ENCODE data around the gene LOXL1. TPM values are rescaled to one million over a fixed set of nuclear protein-coding genes. Genes with fewer than 3 reads are reported as not detected.

Gene LOXL1
- total and polyA plus RNA-seq, 10 of the 15 experiments (the other 5 are each of a cell fraction or from before 2014, with no cell fraction given), result 0.07 to 0.15 TPM; not detected in 8

DNA sequence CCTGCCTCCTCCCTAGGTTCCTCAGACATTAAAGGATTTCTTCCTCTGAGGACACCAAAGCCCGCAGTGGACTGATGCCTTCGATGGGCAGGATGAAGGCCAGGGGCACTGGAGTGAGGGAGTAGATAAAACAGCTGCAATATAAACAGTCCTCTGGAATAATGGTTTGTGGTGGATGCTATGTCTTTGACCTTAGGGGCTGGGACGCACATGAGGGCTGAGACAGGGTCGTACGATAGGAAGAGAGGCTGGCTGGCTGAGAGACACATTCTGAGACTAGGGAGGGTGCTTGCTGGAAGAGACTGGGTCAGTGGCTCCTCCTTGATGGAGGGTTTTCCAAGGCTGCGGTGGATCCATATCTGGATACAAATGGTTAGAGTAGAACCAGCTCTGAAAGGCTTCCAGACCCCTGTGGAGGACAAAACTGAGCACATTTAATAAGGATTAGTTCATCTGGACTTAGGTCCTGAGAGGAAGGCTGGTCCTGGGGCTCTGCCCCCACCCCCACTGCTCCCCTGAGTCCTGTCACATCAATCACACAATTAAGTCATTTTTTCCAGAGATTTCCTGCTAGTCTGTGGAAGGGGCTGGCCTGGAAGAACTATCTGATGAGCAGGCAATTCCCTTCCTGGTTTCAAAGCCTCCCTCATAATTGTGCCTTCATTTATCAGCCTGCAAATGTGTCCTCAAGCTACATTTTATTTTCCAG is 37.1 kb upstream of the LOXL1 start:
- FAIRE-seq, result no peak
- DNase-seq (ENCODE audit: low read depth, low spot score), result no peak
- no peak for ATAC-seq
- Histone ChIP-seq H3K9me3 (replicated peaks; ENCODE audit: control insufficient read depth, insufficient read depth, low read length) (no peaks in the 10 kb centered on the region; the same call in 2 of the 3 replicates), H2AFZ (ENCODE audit: control insufficient read depth, low read depth, low read length) (no peak overlapping the region), H3K4me1 (ENCODE audit: control insufficient read depth, insufficient read depth, low read length) (no peaks in the 10 kb centered on the region), H3K79me2 (ENCODE audit: control insufficient read depth, insufficient read depth, low read length) (no peaks in the 10 kb centered on the region), H3K4me3 (no peak overlapping the region), H3K4me2 (ENCODE audit: control insufficient read depth, insufficient read depth) (no peak overlapping the region), H3K27me3 (replicated peaks in 1 of 2; ENCODE audit: control insufficient read depth in 2 of 2, insufficient read depth in 2 of 2, low read length in 1 of 2) (no peaks in the 10 kb centered on the region; a peak in 1 of 4 replicates), H4K20me1 (ENCODE audit: control insufficient read depth, insufficient read depth) (no peaks in the 10 kb centered on the region), H3K9ac (ENCODE audit: control insufficient read depth, insufficient read depth, low read length) (no peak overlapping the region), H3K36me3 (ENCODE audit: control insufficient read depth in 2 of 2, insufficient read depth in 2 of 2, low read length in 1 of 2) (no peaks in the 10 kb centered on the region), H3K27ac (ENCODE audit: control insufficient read depth, insufficient read depth) (no peak overlapping the region)
- ChIA-PET CTCF (interaction anchor here (2.0 kb wide), 1 partner anchor 18 kb away, joined by 6 read pairs; no protein-coding TSS in a partner anchor), SMC1A (ENCODE audit: uncharacterized antibody, unreplicated experiment) (no interaction called here), RAD21 (ENCODE audit: unreplicated experiment) (no interaction called here), POLR2A (no interaction called here)
- intact Hi-C loops (cut with micrococcal nuclease; ENCODE audit: unreplicated experiment), result no loop called here
- no TSS peak for BruUV-seq (replicated peaks)
- 2% methylated on average over 6 of the region's 6 CpGs for WGBS (ENCODE audit: insufficient coverage, insufficient replicate concordance, low lambda C conversion rate, missing lambda C conversion rate)
- TF ChIP-seq HCFC1 (IDR thresholded peaks at IDR 0.05; ENCODE audit: low read length) (no peak), CHD4 (IDR thresholded peaks at IDR 0.05) (no peak), MEF2A (IDR thresholded peaks at IDR 0.05; ENCODE audit: insufficient read depth, low read depth, low read length) (no peak), POLR2AphosphoS2 (IDR thresholded peaks at IDR 0.05; ENCODE audit: low read depth, low read length) (no peak), NFYA (IDR thresholded peaks at IDR 0.05; ENCODE audit: borderline replicate concordance, low read depth, low read length) (no peak)
- TF ChIP-seq, protein P1, sequence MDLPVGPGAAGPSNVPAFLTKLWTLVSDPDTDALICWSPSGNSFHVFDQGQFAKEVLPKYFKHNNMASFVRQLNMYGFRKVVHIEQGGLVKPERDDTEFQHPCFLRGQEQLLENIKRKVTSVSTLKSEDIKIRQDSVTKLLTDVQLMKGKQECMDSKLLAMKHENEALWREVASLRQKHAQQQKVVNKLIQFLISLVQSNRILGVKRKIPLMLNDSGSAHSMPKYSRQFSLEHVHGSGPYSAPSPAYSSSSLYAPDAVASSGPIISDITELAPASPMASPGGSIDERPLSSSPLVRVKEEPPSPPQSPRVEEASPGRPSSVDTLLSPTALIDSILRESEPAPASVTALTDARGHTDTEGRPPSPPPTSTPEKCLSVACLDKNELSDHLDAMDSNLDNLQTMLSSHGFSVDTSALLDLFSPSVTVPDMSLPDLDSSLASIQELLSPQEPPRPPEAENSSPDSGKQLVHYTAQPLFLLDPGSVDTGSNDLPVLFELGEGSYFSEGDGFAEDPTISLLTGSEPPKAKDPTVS (IDR thresholded peaks at IDR 0.05; ENCODE audit: low read depth, low read length), result no peak
- TF ChIP-seq, protein P2, sequence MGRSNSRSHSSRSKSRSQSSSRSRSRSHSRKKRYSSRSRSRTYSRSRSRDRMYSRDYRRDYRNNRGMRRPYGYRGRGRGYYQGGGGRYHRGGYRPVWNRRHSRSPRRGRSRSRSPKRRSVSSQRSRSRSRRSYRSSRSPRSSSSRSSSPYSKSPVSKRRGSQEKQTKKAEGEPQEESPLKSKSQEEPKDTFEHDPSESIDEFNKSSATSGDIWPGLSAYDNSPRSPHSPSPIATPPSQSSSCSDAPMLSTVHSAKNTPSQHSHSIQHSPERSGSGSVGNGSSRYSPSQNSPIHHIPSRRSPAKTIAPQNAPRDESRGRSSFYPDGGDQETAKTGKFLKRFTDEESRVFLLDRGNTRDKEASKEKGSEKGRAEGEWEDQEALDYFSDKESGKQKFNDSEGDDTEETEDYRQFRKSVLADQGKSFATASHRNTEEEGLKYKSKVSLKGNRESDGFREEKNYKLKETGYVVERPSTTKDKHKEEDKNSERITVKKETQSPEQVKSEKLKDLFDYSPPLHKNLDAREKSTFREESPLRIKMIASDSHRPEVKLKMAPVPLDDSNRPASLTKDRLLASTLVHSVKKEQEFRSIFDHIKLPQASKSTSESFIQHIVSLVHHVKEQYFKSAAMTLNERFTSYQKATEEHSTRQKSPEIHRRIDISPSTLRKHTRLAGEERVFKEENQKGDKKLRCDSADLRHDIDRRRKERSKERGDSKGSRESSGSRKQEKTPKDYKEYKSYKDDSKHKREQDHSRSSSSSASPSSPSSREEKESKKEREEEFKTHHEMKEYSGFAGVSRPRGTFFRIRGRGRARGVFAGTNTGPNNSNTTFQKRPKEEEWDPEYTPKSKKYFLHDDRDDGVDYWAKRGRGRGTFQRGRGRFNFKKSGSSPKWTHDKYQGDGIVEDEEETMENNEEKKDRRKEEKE (IDR thresholded peaks at IDR 0.05), result no peak
- TF ChIP-seq, protein P3, sequence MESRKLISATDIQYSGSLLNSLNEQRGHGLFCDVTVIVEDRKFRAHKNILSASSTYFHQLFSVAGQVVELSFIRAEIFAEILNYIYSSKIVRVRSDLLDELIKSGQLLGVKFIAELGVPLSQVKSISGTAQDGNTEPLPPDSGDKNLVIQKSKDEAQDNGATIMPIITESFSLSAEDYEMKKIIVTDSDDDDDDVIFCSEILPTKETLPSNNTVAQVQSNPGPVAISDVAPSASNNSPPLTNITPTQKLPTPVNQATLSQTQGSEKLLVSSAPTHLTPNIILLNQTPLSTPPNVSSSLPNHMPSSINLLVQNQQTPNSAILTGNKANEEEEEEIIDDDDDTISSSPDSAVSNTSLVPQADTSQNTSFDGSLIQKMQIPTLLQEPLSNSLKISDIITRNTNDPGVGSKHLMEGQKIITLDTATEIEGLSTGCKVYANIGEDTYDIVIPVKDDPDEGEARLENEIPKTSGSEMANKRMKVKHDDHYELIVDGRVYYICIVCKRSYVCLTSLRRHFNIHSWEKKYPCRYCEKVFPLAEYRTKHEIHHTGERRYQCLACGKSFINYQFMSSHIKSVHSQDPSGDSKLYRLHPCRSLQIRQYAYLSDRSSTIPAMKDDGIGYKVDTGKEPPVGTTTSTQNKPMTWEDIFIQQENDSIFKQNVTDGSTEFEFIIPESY (IDR thresholded peaks at IDR 0.05), result no peak
- in situ Hi-C loops (cut with MboI), result no loop called here
